Keratinocyte (primary cell): ENCODE data around the gene COASY. TPM values are rescaled to one million over a fixed set of nuclear protein-coding genes. Genes with fewer than 3 reads are reported as not detected.

Experiments used
- DNase-seq: peaks from one replicate; pipeline ENCODE4 v3.0.0-alpha.2; 2011; ENCODE audit warnings: low read depth, missing footprints, low spot score
- FAIRE-seq: peaks from 2 replicates; lab custom pipeline; 2011; peaks lifted over from hg19 to GRCh38; lab: Jason Lieb, UNC
- H2AFZ ChIP-seq: 2 replicates; pipeline ENCODE4 v1.6.0; 2012; ENCODE audit warnings: low read length, control low read depth, inconsistent platforms; ENCODE audit not compliant: control insufficient read depth
- H3K27ac ChIP-seq: 2 replicates; pipeline ENCODE4 v1.5.1; 2011; ENCODE audit warnings: low read length; ENCODE audit not compliant: control insufficient read depth, insufficient read depth
- H3K27me3 ChIP-seq: 3 replicates; pipeline ENCODE4 v1.6.0; 2011; ENCODE audit warnings: low read length; ENCODE audit not compliant: control insufficient read depth, insufficient read depth; ENCODE audit errors: extremely low read depth
- H3K36me3 ChIP-seq, 2 experiments: 2 replicates in 1 of 2; 3 replicates in 1 of 2; pipeline ENCODE4 v1.5.1; 2011; ENCODE audit warnings: low read length in 2 of 2, mild to moderate bottlenecking in 1 of 2; ENCODE audit not compliant: control insufficient read depth in 2 of 2, insufficient read depth in 2 of 2; ENCODE audit errors: extremely low read depth in 1 of 2
- H3K4me1 ChIP-seq: 3 replicates; pipeline ENCODE4 v1.5.1; 2011; ENCODE audit warnings: low read length; ENCODE audit not compliant: control insufficient read depth, insufficient read depth; ENCODE audit errors: extremely low read depth
- H3K4me2 ChIP-seq: 3 replicates; pipeline ENCODE4 v1.6.0; 2011; ENCODE audit warnings: low read depth, low read length; ENCODE audit not compliant: control insufficient read depth, insufficient read depth; ENCODE audit errors: extremely low read depth
- H3K4me3 ChIP-seq, 3 experiments: fragments of 200-600 bp in 1 of 3; sonication (generic) in 1 of 3; 2 replicates in 2 of 3; 3 replicates in 1 of 3; pipeline ENCODE4 v1.5.1; 2011 to 2016; ENCODE audit warnings: low read length in 3 of 3, mild to moderate bottlenecking in 3 of 3, control low read depth in 2 of 3, inconsistent platforms in 1 of 3, low read depth in 1 of 3, mixed read lengths in 1 of 3, mixed run types in 1 of 3, moderate library complexity in 1 of 3; ENCODE audit not compliant: control insufficient read depth in 2 of 3, insufficient read depth in 2 of 3; ENCODE audit errors: extremely low read depth in 1 of 3
- H3K79me2 ChIP-seq: 2 replicates; pipeline ENCODE4 v1.6.0; 2012; ENCODE audit warnings: low read length; ENCODE audit not compliant: control insufficient read depth, insufficient read depth
- H3K9ac ChIP-seq: 3 replicates; pipeline ENCODE4 v1.6.0; 2011; ENCODE audit warnings: low read length; ENCODE audit not compliant: control insufficient read depth, insufficient read depth; ENCODE audit errors: extremely low read depth
- H3K9me1 ChIP-seq: 3 replicates; pipeline ENCODE4 v1.6.0; 2011; ENCODE audit warnings: low read length; ENCODE audit not compliant: control insufficient read depth, insufficient read depth; ENCODE audit errors: extremely low read depth
- H3K9me3 ChIP-seq: 2 replicates; pipeline ENCODE4 v1.5.1; 2012; ENCODE audit warnings: low read depth, low read length; ENCODE audit not compliant: control insufficient read depth
- H4K20me1 ChIP-seq: 3 replicates; pipeline ENCODE4 v1.6.0; 2011; ENCODE audit warnings: low read length; ENCODE audit not compliant: control insufficient read depth, insufficient read depth; ENCODE audit errors: extremely low read depth
- EZH2 ChIP-seq: IDR thresholded peaks from one replicate; pipeline ENCODE4 v1.6.1; 2012; ENCODE audit warnings: inconsistent platforms, mild to moderate bottlenecking, low read length, moderate library complexity
- dilution Hi-C: fragments of 300-500 bp; cut with MboI; formaldehyde crosslinking; loops from one replicate; pipeline ENCODE4 v1.7.0; 2020; ENCODE audit warnings: low sequenced_read_pairs; ENCODE audit not compliant: extremely low pct_ligation_motif_present
- polyA plus RNA-seq, 5 experiments: library from polyadenylated mRNA; depleted of rRNA in 3 of 5; stranded (reverse) in 3 of 5; stranded (forward) in 1 of 5; unstranded in 1 of 5; fragments of >200 nt; gene quantifications; 1 replicate in 1 of 5; 2 replicates in 3 of 5; 3 replicates in 1 of 5; pipeline versions ENCODE4 v1.2.1 to v1.2.3, GENCODE V29; 2011 to 2012; ENCODE audit warnings: missing spikeins in 2 of 5, low read depth in 1 of 5, low replicate concordance in 1 of 5
- TF ChIP-seq, protein P1 (sequence below), 3 experiments: IDR thresholded peaks in 1 of 3; conservative IDR thresholded peaks in 1 of 3; optimal IDR thresholded peaks in 1 of 3; 2 replicates in 2 of 3; 3 replicates in 1 of 3; pipeline versions ENCODE3 to v1.5.1; 2011; ENCODE audit warnings: low read length in 3 of 3, mild to moderate bottlenecking in 3 of 3, moderate library complexity in 2 of 3, control low read depth in 1 of 3, inconsistent platforms in 1 of 3; ENCODE audit not compliant: insufficient read depth in 2 of 3; ENCODE audit errors: extremely low read depth in 1 of 3

The COASY gene
- polyA plus RNA-seq, 1 donor (not counting 4 experiments of a cell fraction or from before 2014, with no cell fraction given) = 26.2 TPM

- Histone ChIP-seq H4K20me1 (no peaks in the 10 kb centered on the region), H3K9me3 (no peaks in the 10 kb centered on the region), H3K9ac (no peak overlapping the region), H3K4me1 (peaks cover 6% of the 10 kb centered on the region), H3K9me1 (no peaks in the 10 kb centered on the region), H2AFZ (no peak overlapping the region), H3K36me3 (peaks cover 21 to 31% of the 10 kb centered on the region in 2 experiments), H3K4me2 (no peak overlapping the region), H3K4me3 (no peak overlapping the region), H3K79me2 (no peaks in the 10 kb centered on the region), H3K27me3 (no peaks in the 10 kb centered on the region), H3K27ac (no peak overlapping the region)
- FAIRE-seq (no peak), DNase-seq (no peak)
- dilution Hi-C loops = loop anchor here (25.0 kb wide), 1 partner anchor 200 kb away; no protein-coding TSS in a partner anchor
- TF ChIP-seq EZH2 = no peak
- TF ChIP-seq, protein P1, sequence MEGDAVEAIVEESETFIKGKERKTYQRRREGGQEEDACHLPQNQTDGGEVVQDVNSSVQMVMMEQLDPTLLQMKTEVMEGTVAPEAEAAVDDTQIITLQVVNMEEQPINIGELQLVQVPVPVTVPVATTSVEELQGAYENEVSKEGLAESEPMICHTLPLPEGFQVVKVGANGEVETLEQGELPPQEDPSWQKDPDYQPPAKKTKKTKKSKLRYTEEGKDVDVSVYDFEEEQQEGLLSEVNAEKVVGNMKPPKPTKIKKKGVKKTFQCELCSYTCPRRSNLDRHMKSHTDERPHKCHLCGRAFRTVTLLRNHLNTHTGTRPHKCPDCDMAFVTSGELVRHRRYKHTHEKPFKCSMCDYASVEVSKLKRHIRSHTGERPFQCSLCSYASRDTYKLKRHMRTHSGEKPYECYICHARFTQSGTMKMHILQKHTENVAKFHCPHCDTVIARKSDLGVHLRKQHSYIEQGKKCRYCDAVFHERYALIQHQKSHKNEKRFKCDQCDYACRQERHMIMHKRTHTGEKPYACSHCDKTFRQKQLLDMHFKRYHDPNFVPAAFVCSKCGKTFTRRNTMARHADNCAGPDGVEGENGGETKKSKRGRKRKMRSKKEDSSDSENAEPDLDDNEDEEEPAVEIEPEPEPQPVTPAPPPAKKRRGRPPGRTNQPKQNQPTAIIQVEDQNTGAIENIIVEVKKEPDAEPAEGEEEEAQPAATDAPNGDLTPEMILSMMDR (optimal IDR thresholded peaks at IDR 0.05 in 1 of 3, IDR thresholded peaks at IDR 0.05 in 1 of 3, conservative IDR thresholded peaks at IDR 0.05 in 1 of 3; ENCODE audit: extremely low read depth in 1 of 3, insufficient read depth in 2 of 3, low read length in 3 of 3) = no peak
Measured at GRCh38 chr17:42512733-42513251, 49.2 kb upstream of the COASY start.

- FAIRE-seq = no peak
- no peak for DNase-seq
- Histone ChIP-seq H3K27me3 (no peaks in the 10 kb centered on the region), H3K9me3 (no peaks in the 10 kb centered on the region), H3K4me1 (peaks cover 15% of the 10 kb centered on the region), H3K9me1 (no peaks in the 10 kb centered on the region), H3K36me3 (peaks cover 15 to 27% of the 10 kb centered on the region in 2 experiments), H3K4me3 (no peak overlapping the region), H3K9ac (no peak overlapping the region), H3K27ac (no peak overlapping the region), H3K4me2 (no peak overlapping the region), H2AFZ (no peak overlapping the region), H4K20me1 (no peaks in the 10 kb centered on the region), H3K79me2 (no peaks in the 10 kb centered on the region)
- no peak for TF ChIP-seq EZH2
- TF ChIP-seq, protein P1 (optimal IDR thresholded peaks at IDR 0.05 in 1 of 3, IDR thresholded peaks at IDR 0.05 in 1 of 3, conservative IDR thresholded peaks at IDR 0.05 in 1 of 3; ENCODE audit: extremely low read depth in 1 of 3, insufficient read depth in 2 of 3, low read length in 3 of 3) = no peak
- dilution Hi-C loops = loop anchor here (25.0 kb wide), 1 partner anchor 201 kb away; no protein-coding TSS in a partner anchor
Measured at GRCh38 chr17:42513686-42514085, 48.3 kb upstream of the COASY start.
